Uterus (tissue), 4 donors: ENCODE data around the gene CCDC188. TPM values are rescaled to one million over a fixed set of nuclear protein-coding genes. Genes with fewer than 3 reads are reported as not detected.

Source experiments
- DNase-seq, 2 donors: peaks; one replicate each; pipeline ENCODE4 v3.0.0-alpha.2; 2019 to 2020
- H3K27ac ChIP-seq, 2 donors: fragments of 200-600 bp; sonication (generic); 1 replicate in 1 of 2; 2 replicates in 1 of 2; pipeline ENCODE4 v1.5.1; 2016 to 2018
- H3K27me3 ChIP-seq, 2 donors: fragments of 200-600 bp; sonication (generic); one replicate each; pipeline ENCODE4 v1.5.1; 2018 to 2019; ENCODE audit warnings: control low read depth in 1 of 2
- H3K36me3 ChIP-seq, 2 donors: fragments of 200-600 bp; sonication (generic); one replicate each; pipeline ENCODE4 v1.5.1; 2019; ENCODE audit warnings: control low read depth in 1 of 2
- H3K4me1 ChIP-seq, 2 donors: fragments of 200-600 bp; sonication (generic); one replicate each; pipeline ENCODE4 v1.5.1; 2018 to 2019; ENCODE audit warnings: control low read depth in 1 of 2
- H3K4me3 ChIP-seq, 2 donors: fragments of 200-600 bp; sonication (generic); 1 replicate in 1 of 2; 2 replicates in 1 of 2; pipeline ENCODE4 v1.5.1; 2018 to 2019; ENCODE audit warnings: mild to moderate bottlenecking in 1 of 2
- H3K9me3 ChIP-seq, 2 donors: fragments of 200-600 bp; sonication (generic); one replicate each; pipeline ENCODE4 v1.5.1; 2019; ENCODE audit warnings: control low read depth in 1 of 2
- CTCF ChIP-seq, 4 experiments: fragments of 200-600 bp in 2 of 4; fragments of 450-650 bp in 2 of 4; sonication (generic) in 2 of 4; IDR thresholded peaks; one replicate each; pipeline ENCODE4 v1.5.1; 2016 to 2019; ENCODE audit warnings: antibody characterized with exemption in 4 of 4, mild to moderate bottlenecking in 2 of 4, moderate library complexity in 1 of 4
- POLR2A ChIP-seq, 2 donors: fragments of 450-650 bp; IDR thresholded peaks; one replicate each; pipeline ENCODE4 v1.6.1; 2016; ENCODE audit warnings: antibody characterized with exemption in 2 of 2, mild to moderate bottlenecking in 1 of 2, moderate library complexity in 1 of 2
- intact Hi-C: fragments of 100-400 bp; cut with DNase I; formaldehyde crosslinking; loops from one replicate; pipeline ENCODE4 v1.15.1; 2023; ENCODE audit warnings: low total_unique reads
- total RNA-seq, 4 donors: library from RNA; depleted of rRNA in 3 of 4; stranded (reverse); fragments of >200 nt in 3 of 4; gene quantifications; one replicate each; pipeline versions ENCODE4 v1.1.0 to v1.2.4, GENCODE V29; 2014 to 2023
- donor health status: DM: yes; HTN: yes; CAD: no.

The CCDC188 gene
- total RNA-seq, 4 donors from 2014 or later: 2.7 to 4.3 TPM; not detected in 2

- Histone ChIP-seq H3K36me3 (no peaks in the 10 kb centered on the region), H3K4me1 (peaks cover 1 to 4% of the 10 kb centered on the region in 2 donors), H3K9me3 (no peaks in the 10 kb centered on the region), H3K27ac (no peak overlapping the region), H3K4me3 (no peak overlapping the region), H3K27me3 (no peaks in the 10 kb centered on the region)
- TF ChIP-seq POLR2A (IDR thresholded peaks at IDR 0.05) (no peak), CTCF (IDR thresholded peaks at IDR 0.05) (no peak)
- intact Hi-C loops: loop anchor here (10.0 kb wide), 1 partner anchor 136 kb away; no protein-coding TSS in a partner anchor
- DNase-seq: no peak
Measured at GRCh38 chr22:20111045-20111688, 39.7 kb downstream of the CCDC188 start.

GRCh38 chr22:20110359-20110985, 40.4 kb downstream of the CCDC188 start:
- H3K27me3 ChIP-seq: no peaks in the 10 kb centered on the region
- DNase-seq: no peak
- no peaks in the 10 kb centered on the region for H3K9me3 ChIP-seq
- intact Hi-C loops: loop anchor here (10.0 kb wide), 1 partner anchor 136 kb away; no protein-coding TSS in a partner anchor
- H3K36me3 ChIP-seq: no peaks in the 10 kb centered on the region
- H3K4me3 ChIP-seq: no peak overlapping the region
- H3K4me1 ChIP-seq: no peaks in the 10 kb centered on the region
- H3K27ac ChIP-seq: no peak overlapping the region
- TF ChIP-seq POLR2A (IDR thresholded peaks at IDR 0.05) (no peak), CTCF (IDR thresholded peaks at IDR 0.05) (no peak)

GRCh38 chr22:20109411-20110358, 41.2 kb downstream of the CCDC188 start:
- intact Hi-C loops: loop anchor here (10.0 kb wide), 1 partner anchor 135 kb away; no protein-coding TSS in a partner anchor
- Histone ChIP-seq H3K27ac (no peak overlapping the region), H3K36me3 (no peaks in the 10 kb centered on the region), H3K9me3 (no peaks in the 10 kb centered on the region), H3K4me3 (no peak overlapping the region), H3K27me3 (no peaks in the 10 kb centered on the region), H3K4me1 (no peaks in the 10 kb centered on the region)
- no peak for TF ChIP-seq CTCF (IDR thresholded peaks at IDR 0.05)
- TF ChIP-seq POLR2A (IDR thresholded peaks at IDR 0.05): no peak
- no peak for DNase-seq

GRCh38 chr22:20108757-20109230, 42.1 kb downstream of the CCDC188 start:
- Histone ChIP-seq H3K9me3 (no peaks in the 10 kb centered on the region), H3K36me3 (no peaks in the 10 kb centered on the region), H3K27me3 (no peaks in the 10 kb centered on the region), H3K27ac (no peak overlapping the region), H3K4me1 (no peaks in the 10 kb centered on the region), H3K4me3 (no peak overlapping the region)
- intact Hi-C loops: no loop called here
- TF ChIP-seq POLR2A (IDR thresholded peaks at IDR 0.05): no peak
- no peak for TF ChIP-seq CTCF (IDR thresholded peaks at IDR 0.05)
- DNase-seq: no peak
